ENCODE results near the gene SPATA9. TPM values are rescaled to one million over a fixed set of nuclear protein-coding genes. Genes with fewer than 3 reads are reported as not detected.
A peak's percentile ranks its signal among the peaks of the same experiment; 100 is the strongest.

SPATA9 gene
- total RNA-seq, 1 donor from 2014 or later = 0.13 TPM

DNA sequence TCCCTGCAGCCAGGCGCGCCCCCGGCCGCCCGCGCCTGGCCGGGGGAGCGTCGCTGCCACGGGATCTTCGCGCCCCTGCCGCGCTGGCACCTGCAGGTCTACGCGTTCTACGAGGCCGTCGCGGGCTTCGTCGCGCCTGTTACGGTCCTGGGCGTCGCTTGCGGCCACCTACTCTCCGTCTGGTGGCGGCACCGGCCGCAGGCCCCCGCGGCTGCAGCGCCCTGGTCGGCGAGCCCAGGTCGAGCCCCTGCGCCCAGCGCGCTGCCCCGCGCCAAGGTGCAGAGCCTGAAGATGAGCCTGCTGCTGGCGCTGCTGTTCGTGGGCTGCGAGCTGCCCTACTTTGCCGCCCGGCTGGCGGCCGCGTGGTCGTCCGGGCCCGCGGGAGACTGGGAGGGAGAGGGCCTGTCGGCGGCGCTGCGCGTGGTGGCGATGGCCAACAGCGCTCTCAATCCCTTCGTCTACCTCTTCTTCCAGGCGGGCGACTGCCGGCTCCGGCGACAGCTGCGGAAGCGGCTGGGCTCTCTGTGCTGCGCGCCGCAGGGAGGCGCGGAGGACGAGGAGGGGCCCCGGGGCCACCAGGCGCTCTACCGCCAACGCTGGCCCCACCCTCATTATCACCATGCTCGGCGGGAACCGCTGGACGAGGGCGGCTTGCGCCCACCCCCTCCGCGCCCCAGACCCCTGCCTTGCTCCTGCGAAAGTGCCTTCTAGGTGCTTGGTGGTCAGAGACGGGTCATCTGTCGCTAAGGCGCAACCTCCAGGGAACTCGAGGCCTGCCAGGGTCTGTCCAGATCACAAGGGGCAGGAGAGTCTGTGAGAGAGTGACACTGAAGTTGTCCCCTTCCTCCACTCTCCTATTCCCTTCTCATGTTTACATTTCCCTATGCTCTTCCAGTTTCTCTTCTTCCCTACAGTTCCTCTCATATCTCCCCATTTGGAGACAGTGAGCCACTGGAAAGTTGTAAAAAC lies 61.6 kb downstream of the SPATA9 start:
- DNase-seq (ENCODE audit: low read depth, low spot score) = no peak

DNA sequence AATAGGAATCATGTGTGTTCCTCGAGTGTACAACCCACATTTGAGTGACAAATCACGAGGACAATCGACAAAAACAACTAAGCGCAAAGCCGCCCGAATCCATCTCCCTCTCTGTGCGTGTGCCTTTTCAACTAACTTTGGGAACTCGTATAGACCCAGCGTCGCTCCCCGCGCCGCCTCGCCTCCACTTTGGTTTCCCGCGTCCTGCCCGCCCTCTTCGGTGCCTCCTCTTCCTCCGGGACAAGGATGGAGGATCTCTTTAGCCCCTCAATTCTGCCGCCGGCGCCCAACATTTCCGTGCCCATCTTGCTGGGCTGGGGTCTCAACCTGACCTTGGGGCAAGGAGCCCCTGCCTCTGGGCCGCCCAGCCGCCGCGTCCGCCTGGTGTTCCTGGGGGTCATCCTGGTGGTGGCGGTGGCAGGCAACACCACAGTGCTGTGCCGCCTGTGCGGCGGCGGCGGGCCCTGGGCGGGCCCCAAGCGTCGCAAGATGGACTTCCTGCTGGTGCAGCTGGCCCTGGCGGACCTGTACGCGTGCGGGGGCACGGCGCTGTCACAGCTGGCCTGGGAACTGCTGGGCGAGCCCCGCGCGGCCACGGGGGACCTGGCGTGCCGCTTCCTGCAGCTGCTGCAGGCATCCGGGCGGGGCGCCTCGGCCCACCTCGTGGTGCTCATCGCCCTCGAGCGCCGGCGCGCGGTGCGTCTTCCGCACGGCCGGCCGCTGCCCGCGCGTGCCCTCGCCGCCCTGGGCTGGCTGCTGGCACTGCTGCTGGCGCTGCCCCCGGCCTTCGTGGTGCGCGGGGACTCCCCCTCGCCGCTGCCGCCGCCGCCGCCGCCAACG lies 62.5 kb downstream of the SPATA9 start, which contains the start of gene GPR150:
TSS of gene GPR150 (plus strand) at position 58 of the 840 bp plus-strand sequence. CDS start at position 247, 189 bp downstream.
- DNase-seq (ENCODE audit: low read depth, low spot score) = no peak

- DNase-seq (ENCODE audit: low read depth, low spot score) = no peak
These were observed 63.2 kb downstream of the SPATA9 start for GRCh38 chr5:95619514-95620029.

GRCh38 chr5:95619096-95619495 lies 63.7 kb downstream of the SPATA9 start:
- peak; percentile 46 for DNase-seq (ENCODE audit: low read depth, low spot score)

GRCh38 chr5:95617057-95617456 lies 65.7 kb downstream of the SPATA9 start:
- DNase-seq (ENCODE audit: low read depth, low spot score) = no peak

- DNase-seq (ENCODE audit: low read depth, low spot score) = no peak
These were observed 67.7 kb downstream of the SPATA9 start for GRCh38 chr5:95615164-95615467.

DNA sequence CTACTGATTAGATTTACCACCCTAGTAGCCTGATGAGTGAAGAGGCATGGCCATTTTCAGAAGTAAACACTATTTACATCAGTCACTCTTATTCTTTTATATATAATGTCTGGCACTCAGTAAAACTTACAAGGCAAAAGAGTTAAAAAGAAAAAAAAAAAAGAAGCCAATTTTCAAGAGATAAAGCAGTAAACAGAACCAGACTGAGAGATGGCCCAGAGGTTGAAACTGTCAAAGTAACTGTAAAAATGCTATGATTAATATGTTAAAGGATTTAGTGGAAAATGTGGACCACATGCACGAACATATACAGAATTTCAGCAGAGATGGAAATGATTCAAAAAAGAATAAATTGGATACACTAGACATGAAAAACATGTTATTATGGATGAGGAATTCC lies 69.3 kb downstream of the SPATA9 start:
- no peak for DNase-seq (ENCODE audit: low read depth, low spot score)

DNA sequence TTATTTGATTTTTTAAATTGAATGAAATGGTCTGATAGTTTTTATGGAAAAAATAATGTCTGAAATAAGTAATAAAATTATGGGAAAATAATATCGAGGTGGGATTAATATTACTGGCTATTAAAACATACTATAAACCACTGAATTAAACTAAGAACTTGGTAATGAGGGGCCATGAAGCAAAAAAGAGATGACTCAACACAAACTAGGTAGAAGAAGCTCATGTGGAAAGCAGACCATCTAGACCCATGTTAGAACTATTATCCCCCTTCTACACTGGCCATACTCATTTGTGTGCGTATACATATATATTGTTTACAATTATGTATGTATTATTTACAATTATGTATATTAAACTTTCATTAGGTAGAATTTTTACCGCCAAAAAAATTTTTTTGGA lies 71.4 kb downstream of the SPATA9 start:
- DNase-seq (ENCODE audit: low read depth, low spot score) = no peak

DNA sequence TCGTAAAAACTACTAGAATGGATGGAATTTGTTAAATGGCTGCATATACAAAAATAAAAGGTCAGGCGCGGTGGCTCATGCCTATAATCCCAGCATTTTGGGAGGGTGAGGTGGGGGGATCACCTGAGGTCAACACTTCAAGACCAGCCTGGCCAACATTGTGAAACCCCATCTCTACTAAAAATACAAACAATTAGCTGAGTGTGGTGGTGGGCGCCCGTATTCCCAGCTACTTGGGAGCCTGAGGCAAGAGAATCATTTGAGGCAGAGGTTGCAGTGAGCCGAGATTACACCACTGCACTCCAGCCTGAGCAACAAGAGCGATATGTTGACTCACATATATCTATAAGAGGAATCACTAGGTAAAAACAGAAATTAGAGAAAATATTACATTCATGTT lies 72.2 kb downstream of the SPATA9 start:
- DNase-seq (ENCODE audit: low read depth, low spot score) = no peak

DNA sequence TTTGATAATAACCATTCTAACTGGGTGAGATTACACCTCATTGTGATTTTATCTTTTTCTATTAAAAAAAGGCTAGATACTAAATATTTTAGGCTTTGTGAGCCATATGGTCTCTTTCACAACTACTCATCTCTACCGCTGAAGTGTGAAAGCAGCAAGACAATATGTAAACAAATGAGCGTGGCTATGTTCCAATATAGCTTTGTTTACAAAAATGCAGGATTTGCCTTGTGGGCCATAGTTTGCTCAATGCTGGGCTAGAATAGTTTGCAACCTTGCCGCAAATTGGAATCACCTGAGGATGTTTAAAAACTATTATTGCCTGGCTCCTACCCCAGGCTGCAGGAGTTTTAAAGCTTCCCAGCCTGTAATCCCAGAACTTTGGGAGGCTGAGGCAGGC lies 73.1 kb downstream of the SPATA9 start:
- no peak for DNase-seq (ENCODE audit: low read depth, low spot score)

Other genes with a start within 250 kb of the SPATA9 start
- gene SKIC3, start 128.0 kb downstream of the SPATA9 start, total RNA-seq = 124 and 138 TPM in 2 replicates
- 7.5 and 8.2 TPM in 2 replicates for gene ARSK, start 127.9 kb downstream of the SPATA9 start, total RNA-seq
- gene GPR150, start 62.9 kb downstream of the SPATA9 start, total RNA-seq = 0.20 and 0.32 TPM in 2 replicates
- 1.3 and 1.8 TPM in 2 replicates for gene RFESD, start 36.2 kb downstream of the SPATA9 start, total RNA-seq
- gene RHOBTB3, start 48.3 kb upstream of the SPATA9 start, total RNA-seq = 66.7 and 66.9 TPM in 2 replicates
- gene GLRX, start 139.7 kb upstream of the SPATA9 start, total RNA-seq = 18.9 and 20.3 TPM in 2 replicates